ENCODE measurements around the gene ZNF783.
"Not testable (repeated sequence)": the region's sequence is repeated elsewhere in the genome, so short reads cannot be mapped to it uniquely, and the experiment has no call there.

The ZNF783 gene

GRCh38 chr7:149241696-149242095, 20.3 kb upstream of the ZNF783 start:
- no peak for DNase-seq

GRCh38 chr7:149245244-149245643, 16.8 kb upstream of the ZNF783 start:
- peak; percentile 68 for DNase-seq

- DNase-seq = no peak
These were observed 16.3 kb upstream of the ZNF783 start for GRCh38 chr7:149245744-149246143.

GRCh38 chr7:149248777-149249176, 13.2 kb upstream of the ZNF783 start:
- DNase-seq = peak; percentile 57

- DNase-seq = peak; percentile 17
These were observed 11.8 kb upstream of the ZNF783 start for GRCh38 chr7:149250151-149250550.

- DNase-seq = not testable (repeated sequence)
These were observed 10.5 kb upstream of the ZNF783 start for GRCh38 chr7:149251518-149251917.

GRCh38 chr7:149252378-149252777, 9.6 kb upstream of the ZNF783 start:
- peak; percentile 9 for DNase-seq

GRCh38 chr7:149253665-149254064, 8.3 kb upstream of the ZNF783 start:
- peak; percentile 20 for DNase-seq

GRCh38 chr7:149254181-149254858, 7.7 kb upstream of the ZNF783 start:
- peak; percentile 20 for DNase-seq

- no peak for DNase-seq
These were observed 6.8 kb upstream of the ZNF783 start for GRCh38 chr7:149255174-149255573.

- no peak for DNase-seq
These were observed 5.4 kb upstream of the ZNF783 start for GRCh38 chr7:149256568-149256967.

- DNase-seq = no peak
These were observed 4.8 kb upstream of the ZNF783 start for GRCh38 chr7:149257146-149257545.

GRCh38 chr7:149261316-149261828, 624 bp upstream of the ZNF783 start:
- peak; percentile 65 for DNase-seq

- peak; percentile 17 for DNase-seq
These were observed 4.5 kb downstream of the ZNF783 start for GRCh38 chr7:149266451-149266850.

- DNase-seq = peak; percentile 12
These were observed 5.7 kb downstream of the ZNF783 start for GRCh38 chr7:149267733-149268132.

- DNase-seq = not testable (repeated sequence)
These were observed 12.4 kb downstream of the ZNF783 start for GRCh38 chr7:149274424-149274823.

- no peak for DNase-seq
These were observed 15.9 kb downstream of the ZNF783 start for GRCh38 chr7:149277871-149278270.

GRCh38 chr7:149278396-149278795, 16.4 kb downstream of the ZNF783 start:
- DNase-seq = no peak

- DNase-seq = no peak
These were observed 17.2 kb downstream of the ZNF783 start for GRCh38 chr7:149279111-149279743.

- no peak for DNase-seq
These were observed 18.2 kb downstream of the ZNF783 start for GRCh38 chr7:149280151-149280550.

- no peak for DNase-seq
These were observed 18.9 kb downstream of the ZNF783 start for GRCh38 chr7:149280661-149281507.

- DNase-seq = no peak
These were observed 19.7 kb downstream of the ZNF783 start for GRCh38 chr7:149281508-149282330.

- no peak for DNase-seq
These were observed 20.3 kb downstream of the ZNF783 start for GRCh38 chr7:149282331-149282655.
